GM12892 (cell line): ENCODE measurements around the gene C5AR2.

Experiments used
- POLR2A ChIP-seq: IDR thresholded peaks from 2 replicates; pipeline ENCODE4 v1.6.1; 2011; ENCODE audit warnings: low read depth, low read length, control low read depth
- POLR2AphosphoS5 ChIP-seq: IDR thresholded peaks from 2 replicates; pipeline ENCODE4 v1.6.1; 2011; ENCODE audit warnings: low read depth, low read length, control low read depth
- TAF1 ChIP-seq: IDR thresholded peaks from 2 replicates; pipeline ENCODE4 v1.6.1; 2011; ENCODE audit warnings: low read depth, mild to moderate bottlenecking, control low read depth, low read length, borderline replicate concordance

- no peak for TF ChIP-seq POLR2A
- no peak for TF ChIP-seq TAF1
- TF ChIP-seq POLR2AphosphoS5, result no peak
Measured at GRCh38 chr19:47373246-47374240, 41.6 kb downstream of the C5AR2 start.
